Measurements from ENCODE around the gene ZNF280C. TPM values are rescaled to one million over a fixed set of nuclear protein-coding genes. Genes with fewer than 3 reads are reported as not detected.
"Not testable (repeated sequence)": the region's sequence is repeated elsewhere in the genome, so short reads cannot be mapped to it uniquely, and the experiment has no call there.

ZNF280C gene
- total RNA-seq, 1 donor from 2014 or later, result 13.2 TPM

DNA sequence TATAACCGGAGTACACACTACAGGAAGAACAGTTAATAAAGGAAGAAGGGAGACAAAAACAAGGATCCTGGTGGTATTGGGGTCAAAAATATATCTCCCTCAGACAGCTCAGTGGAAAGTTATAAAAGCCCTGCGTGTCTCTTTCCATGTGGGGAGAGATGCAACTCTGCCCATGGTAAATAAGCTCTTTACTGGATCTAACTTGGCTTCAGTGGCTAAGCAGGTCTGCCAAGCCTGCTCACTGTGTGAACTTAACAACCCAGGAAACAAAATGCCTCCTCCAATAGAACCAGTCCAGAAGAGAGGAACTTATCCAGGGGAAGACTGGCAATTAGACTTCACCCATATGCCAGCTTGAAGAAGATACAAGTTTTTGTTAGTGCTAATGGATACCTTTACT lies 17.0 kb upstream of the ZNF280C start:
- H3K27me3 Mint-ChIP-seq, result no peaks in the 10 kb centered on the region
- TF ChIP-seq, protein P1, sequence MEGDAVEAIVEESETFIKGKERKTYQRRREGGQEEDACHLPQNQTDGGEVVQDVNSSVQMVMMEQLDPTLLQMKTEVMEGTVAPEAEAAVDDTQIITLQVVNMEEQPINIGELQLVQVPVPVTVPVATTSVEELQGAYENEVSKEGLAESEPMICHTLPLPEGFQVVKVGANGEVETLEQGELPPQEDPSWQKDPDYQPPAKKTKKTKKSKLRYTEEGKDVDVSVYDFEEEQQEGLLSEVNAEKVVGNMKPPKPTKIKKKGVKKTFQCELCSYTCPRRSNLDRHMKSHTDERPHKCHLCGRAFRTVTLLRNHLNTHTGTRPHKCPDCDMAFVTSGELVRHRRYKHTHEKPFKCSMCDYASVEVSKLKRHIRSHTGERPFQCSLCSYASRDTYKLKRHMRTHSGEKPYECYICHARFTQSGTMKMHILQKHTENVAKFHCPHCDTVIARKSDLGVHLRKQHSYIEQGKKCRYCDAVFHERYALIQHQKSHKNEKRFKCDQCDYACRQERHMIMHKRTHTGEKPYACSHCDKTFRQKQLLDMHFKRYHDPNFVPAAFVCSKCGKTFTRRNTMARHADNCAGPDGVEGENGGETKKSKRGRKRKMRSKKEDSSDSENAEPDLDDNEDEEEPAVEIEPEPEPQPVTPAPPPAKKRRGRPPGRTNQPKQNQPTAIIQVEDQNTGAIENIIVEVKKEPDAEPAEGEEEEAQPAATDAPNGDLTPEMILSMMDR (conservative IDR thresholded peaks at IDR 0.05), result no peak
- peaks cover 5% of the 10 kb centered on the region for H3K9me3 Mint-ChIP-seq
- H3K36me3 Mint-ChIP-seq, result no peaks in the 10 kb centered on the region
- no peak overlapping the region for H3K4me3 Mint-ChIP-seq
- DNase-seq (ENCODE audit: extremely low spot score, unreplicated experiment), result no peak
- no peaks in the 10 kb centered on the region for H3K4me1 Mint-ChIP-seq (ENCODE audit: unreplicated experiment)
- no peak overlapping the region for H3K27ac Mint-ChIP-seq

DNA sequence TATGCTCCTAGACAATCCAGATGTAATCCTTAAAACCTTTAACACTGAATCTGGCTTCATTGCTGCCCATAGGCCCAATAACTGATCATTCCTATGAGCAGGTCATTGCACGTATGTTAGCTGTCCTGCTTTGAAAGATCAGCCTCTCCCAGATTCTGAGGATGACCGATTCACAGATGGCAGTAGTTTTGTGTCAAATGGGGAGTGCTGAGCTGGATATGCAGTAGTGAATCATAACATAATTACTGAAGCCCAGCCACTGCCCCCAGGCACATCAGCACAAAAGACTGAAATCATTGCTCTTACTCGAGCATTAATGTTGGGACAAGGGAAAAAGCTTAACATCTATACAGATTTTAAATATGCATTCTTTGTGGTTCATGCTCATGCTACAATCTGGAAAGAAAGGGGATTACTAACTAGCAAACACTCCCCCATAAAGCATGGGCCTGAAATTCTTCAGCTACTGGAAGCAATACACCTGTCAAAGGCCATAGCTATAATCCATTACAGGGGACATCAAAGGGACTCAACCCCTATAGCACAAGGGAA lies 16.4 kb upstream of the ZNF280C start:
- Mint-ChIP-seq H3K9me3 (peaks cover 5% of the 10 kb centered on the region), H3K27me3 (no peaks in the 10 kb centered on the region), H3K36me3 (no peaks in the 10 kb centered on the region), H3K27ac (no peak overlapping the region), H3K4me3 (no peak overlapping the region), H3K4me1 (ENCODE audit: unreplicated experiment) (no peaks in the 10 kb centered on the region)
- no peak for DNase-seq (ENCODE audit: extremely low spot score, unreplicated experiment)
- TF ChIP-seq, protein P1 (conservative IDR thresholded peaks at IDR 0.05), result no peak

DNA sequence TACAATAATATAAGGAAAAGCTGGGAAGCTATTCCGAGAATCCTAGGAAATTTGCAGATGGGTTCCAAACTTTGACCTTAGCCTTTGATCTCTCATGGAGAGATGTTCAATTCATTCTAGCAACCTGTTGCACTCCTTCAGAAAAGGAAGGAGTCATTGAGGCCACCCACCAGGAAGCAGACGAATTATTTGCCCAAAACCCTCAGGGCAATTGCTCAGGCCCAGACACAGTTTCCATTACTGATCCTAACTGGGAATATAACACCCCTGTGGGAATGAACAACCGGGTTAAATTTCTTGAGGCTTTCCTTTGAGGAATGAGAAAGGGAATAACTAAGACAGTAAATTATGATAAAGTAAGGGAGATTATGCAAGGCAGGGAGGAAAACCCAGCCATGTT lies 13.5 kb upstream of the ZNF280C start:
- no peaks in the 10 kb centered on the region for H3K27me3 Mint-ChIP-seq
- DNase-seq (ENCODE audit: extremely low spot score, unreplicated experiment), result no peak
- no peak overlapping the region for H3K27ac Mint-ChIP-seq
- no peaks in the 10 kb centered on the region for H3K4me1 Mint-ChIP-seq (ENCODE audit: unreplicated experiment)
- H3K36me3 Mint-ChIP-seq, result no peaks in the 10 kb centered on the region
- peaks cover 5% of the 10 kb centered on the region for H3K9me3 Mint-ChIP-seq
- no peak overlapping the region for H3K4me3 Mint-ChIP-seq
- TF ChIP-seq, protein P1 (conservative IDR thresholded peaks at IDR 0.05), result no peak

DNA sequence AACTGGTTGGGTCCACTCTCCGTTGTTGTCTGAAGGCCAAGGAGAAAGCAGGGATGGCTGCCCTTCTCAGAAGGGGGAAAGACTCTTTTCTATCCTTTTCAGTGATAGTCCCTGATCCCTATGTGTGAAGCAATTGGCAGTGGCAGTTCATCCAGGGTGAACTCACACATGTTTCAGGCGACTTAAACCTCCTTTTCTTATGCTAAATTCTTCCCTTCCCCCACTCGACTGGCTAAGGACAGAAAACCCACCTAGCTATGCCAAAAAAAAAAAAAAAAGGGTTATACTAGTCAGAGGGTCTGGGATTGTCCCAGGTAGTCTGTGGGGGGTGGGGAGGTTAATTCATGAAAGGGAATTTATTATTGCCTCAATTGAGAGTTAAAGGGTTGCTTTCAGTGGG lies 12.2 kb upstream of the ZNF280C start:
- no peak overlapping the region for H3K4me3 Mint-ChIP-seq
- no peaks in the 10 kb centered on the region for H3K4me1 Mint-ChIP-seq (ENCODE audit: unreplicated experiment)
- no peaks in the 10 kb centered on the region for H3K36me3 Mint-ChIP-seq
- peaks cover 5% of the 10 kb centered on the region for H3K9me3 Mint-ChIP-seq
- TF ChIP-seq, protein P1 (conservative IDR thresholded peaks at IDR 0.05), result no peak
- H3K27me3 Mint-ChIP-seq, result no peaks in the 10 kb centered on the region
- DNase-seq (ENCODE audit: extremely low spot score, unreplicated experiment), result no peak
- H3K27ac Mint-ChIP-seq, result no peak overlapping the region

DNA sequence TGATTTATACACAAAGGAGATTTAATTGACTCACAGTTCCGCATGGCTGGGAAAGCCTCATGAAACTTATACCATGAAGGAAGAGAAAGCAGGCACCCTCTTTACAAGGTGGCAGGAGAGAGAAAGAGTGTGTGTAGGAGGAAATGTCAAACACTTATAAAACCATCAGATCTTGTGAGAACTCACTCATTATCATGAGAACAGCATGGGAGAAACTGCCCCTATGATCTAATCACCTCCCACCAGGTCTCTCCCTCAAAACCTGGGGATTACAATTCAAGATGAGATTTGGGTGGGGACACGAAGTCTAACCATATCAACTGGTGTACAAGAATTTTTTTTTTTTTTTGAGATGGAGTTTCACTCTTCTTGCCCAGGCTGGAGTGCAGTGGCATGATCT lies 3.6 kb upstream of the ZNF280C start:
- H3K4me3 Mint-ChIP-seq; H3K27me3 Mint-ChIP-seq; H3K27ac Mint-ChIP-seq; DNase-seq (ENCODE audit: extremely low spot score, unreplicated experiment); H3K9me3 Mint-ChIP-seq; H3K4me1 Mint-ChIP-seq (ENCODE audit: unreplicated experiment); H3K36me3 Mint-ChIP-seq: not testable (repeated sequence)

DNA sequence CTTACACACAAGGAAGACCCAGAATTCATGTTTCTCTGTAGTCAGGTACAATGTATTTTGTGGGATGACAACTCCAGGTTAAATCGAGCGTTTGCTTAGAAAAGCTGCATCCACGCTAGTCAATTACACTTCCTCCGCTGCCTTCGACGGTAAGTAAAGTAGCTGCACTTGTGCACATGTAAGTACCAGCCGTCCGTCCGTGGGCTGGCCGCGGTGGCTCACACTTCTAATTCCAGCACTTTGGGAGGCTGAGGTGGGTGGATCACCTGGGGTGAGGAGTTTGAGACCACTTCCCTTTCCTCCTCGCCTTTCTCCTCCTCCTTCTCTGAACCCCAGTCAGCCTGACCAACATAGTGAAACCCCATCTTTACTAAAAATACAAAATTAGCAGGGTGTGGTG lies 692 bp upstream of the ZNF280C start:
- not testable (repeated sequence) for H3K4me3 Mint-ChIP-seq; H3K36me3 Mint-ChIP-seq; H3K9me3 Mint-ChIP-seq; H3K27ac Mint-ChIP-seq; H3K27me3 Mint-ChIP-seq; H3K4me1 Mint-ChIP-seq (ENCODE audit: unreplicated experiment); DNase-seq (ENCODE audit: extremely low spot score, unreplicated experiment)

DNA sequence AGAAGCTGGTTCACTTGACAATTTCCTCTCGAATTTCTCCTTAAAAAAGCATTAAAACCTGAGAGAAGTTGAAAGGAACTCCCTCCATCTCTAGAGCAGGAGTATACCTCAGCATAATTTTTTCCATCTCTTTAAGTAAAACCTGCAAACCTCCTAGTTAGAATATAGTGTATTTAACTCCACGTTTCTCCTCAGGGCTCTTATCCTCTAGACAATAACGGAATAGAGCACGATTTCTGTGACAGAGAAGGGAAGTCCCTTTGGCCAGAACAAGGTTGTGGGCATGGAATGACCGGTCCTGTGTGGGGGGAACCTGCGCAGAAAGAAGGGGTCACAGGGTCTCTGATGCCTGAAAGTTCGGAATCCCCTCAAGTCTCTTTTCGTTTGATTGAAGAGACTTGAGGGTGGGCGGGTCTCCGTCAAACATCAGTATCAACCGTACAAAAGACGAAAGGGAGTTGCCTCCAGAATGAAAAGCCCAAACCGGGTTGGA lies 697 bp downstream of the ZNF280C start:
- no peak for DNase-seq (ENCODE audit: extremely low spot score, unreplicated experiment)
- Mint-ChIP-seq H3K27ac (peak overlapping the region; percentile 86), H3K36me3 (peaks cover 8% of the 10 kb centered on the region), H3K4me1 (ENCODE audit: unreplicated experiment) (no peaks in the 10 kb centered on the region), H3K4me3 (peak overlapping the region; percentile 95), H3K9me3 (no peaks in the 10 kb centered on the region), H3K27me3 (no peaks in the 10 kb centered on the region)
- TF ChIP-seq, protein P1 (conservative IDR thresholded peaks at IDR 0.05), result no peak

Measured in type B pancreatic cell (in vitro differentiated cells).